Tibial nerve (tissue), 3 donors: Measurements from ENCODE around the gene TMEM63C.

Source experiments
- CTCF ChIP-seq, 5 experiments: fragments of 200-600 bp in 3 of 5; fragments of 450-650 bp in 2 of 5; sonication (generic) in 3 of 5; IDR thresholded peaks; one replicate each; pipeline ENCODE4 v1.5.1; 2016 to 2019; ENCODE audit warnings: antibody characterized with exemption in 5 of 5, mild to moderate bottlenecking in 3 of 5, moderate library complexity in 2 of 5
- POLR2A ChIP-seq, 2 donors: fragments of 450-650 bp; IDR thresholded peaks; one replicate each; pipeline ENCODE4 v1.6.1; 2017; ENCODE audit warnings: antibody characterized with exemption in 2 of 2, mild to moderate bottlenecking in 2 of 2, moderate library complexity in 2 of 2

GRCh38 chr14:77157740-77158139, 23.9 kb upstream of the TMEM63C start:
- TF ChIP-seq CTCF (IDR thresholded peaks at IDR 0.05) (no peak), POLR2A (IDR thresholded peaks at IDR 0.05) (no peak)
